SHP77 treated with DMSO at 0.1 percent for 48 hours (cell line): ENCODE results near the gene COL6A1.

Source experiments
- DNase-seq: peaks from one replicate; lab custom pipeline; 2025; lab: John Stamatoyannopoulos, UW

The COL6A1 gene

DNA sequence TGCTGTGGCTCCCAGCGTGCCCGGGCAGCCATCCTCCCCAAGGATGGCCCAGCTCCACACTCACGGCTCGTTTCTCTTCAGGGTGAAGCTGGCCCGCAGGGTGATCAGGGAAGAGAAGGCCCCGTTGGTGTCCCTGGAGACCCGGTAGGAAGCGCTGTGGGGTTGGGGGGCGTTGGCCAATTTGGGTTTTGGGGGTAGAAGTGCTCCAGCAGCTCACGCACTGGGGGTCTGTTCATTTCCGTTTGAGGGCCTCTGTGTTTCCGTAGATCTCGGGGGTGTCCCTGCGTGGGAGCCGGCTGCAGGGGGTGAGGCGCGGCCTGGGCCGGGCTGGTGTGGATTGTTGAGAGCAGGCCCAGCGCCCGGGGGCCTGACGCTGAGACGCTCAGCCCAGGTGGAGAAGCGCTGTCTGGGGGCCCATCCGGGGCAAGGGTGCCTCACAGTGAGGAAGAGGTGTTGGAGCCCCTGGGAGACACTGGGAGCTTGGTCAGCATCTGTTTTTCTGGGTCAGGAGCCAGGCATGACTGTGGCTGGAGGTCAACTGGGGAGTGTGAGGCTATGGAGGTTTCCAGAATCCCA is 12.6 kb downstream of the COL6A1 start:
- DNase-seq = no peak

DNA sequence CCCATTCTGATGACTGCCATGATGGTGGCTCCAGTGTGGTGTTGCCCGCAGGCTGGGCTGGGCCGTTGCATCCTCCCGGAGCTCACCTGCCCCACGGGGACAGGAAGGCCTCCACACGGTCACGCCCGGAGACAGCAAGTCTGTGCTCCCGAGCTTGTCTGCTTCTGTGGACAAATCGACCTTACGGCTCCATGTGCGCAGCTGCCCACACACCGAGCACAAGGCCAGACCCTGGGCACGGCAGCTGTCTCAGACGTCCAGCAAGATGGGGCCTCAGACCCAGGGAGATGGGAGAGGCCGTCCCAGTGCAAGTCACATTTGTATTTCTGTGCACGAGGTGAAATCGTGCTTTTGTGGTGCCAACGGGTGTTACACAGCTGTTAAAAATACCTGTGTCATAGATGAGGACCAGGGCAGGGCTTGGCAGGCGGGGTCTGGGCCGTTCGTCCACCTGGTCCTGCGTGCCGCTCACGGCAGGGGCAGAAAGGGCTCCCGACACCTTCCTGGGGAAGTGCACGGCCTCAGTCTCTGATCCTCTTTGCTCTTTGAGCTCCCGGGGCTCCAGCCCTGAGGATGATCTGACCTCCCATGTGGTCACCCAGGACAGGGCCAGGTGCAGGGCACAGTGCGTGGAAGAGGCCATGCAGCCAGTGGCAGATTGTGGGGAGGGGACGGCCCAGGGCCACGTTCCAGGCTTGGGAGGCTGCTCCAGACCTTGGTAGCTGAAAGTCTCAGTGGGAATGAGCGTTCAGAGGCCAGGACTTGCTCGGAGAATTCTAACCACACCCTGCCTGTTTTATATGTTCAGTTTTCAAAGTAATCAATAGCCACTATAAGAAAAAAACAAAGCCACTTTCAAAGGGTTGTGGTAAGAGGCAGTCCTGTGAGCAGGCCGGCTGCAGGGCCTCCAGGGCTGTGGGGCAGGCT is 13.5 kb downstream of the COL6A1 start:
- no peak for DNase-seq

DNA sequence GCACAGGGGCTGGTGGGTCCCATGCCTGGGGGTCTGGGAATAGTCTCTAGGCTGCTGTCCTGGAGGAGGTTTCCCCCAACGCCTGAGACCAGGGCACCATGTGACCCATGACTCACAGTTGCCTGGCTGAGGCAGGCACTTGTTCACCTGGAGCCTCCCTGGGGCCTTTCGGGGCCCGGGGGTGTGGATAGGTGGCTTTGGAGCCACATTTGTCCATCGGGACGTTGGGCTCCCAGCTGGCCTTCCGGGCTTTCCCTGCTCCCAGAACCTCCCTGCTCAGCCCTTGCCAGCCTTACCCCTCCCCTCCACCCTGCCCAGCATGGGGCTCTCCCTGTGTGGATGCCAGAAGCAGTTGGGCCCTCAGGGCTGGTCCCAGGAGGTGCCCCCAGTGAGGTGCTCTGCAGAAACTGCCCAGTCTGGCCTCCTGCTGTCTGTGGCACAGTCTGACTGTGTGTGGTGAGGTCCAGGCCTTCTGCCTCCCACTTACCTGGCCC is 14.2 kb downstream of the COL6A1 start:
- DNase-seq = no peak

DNA sequence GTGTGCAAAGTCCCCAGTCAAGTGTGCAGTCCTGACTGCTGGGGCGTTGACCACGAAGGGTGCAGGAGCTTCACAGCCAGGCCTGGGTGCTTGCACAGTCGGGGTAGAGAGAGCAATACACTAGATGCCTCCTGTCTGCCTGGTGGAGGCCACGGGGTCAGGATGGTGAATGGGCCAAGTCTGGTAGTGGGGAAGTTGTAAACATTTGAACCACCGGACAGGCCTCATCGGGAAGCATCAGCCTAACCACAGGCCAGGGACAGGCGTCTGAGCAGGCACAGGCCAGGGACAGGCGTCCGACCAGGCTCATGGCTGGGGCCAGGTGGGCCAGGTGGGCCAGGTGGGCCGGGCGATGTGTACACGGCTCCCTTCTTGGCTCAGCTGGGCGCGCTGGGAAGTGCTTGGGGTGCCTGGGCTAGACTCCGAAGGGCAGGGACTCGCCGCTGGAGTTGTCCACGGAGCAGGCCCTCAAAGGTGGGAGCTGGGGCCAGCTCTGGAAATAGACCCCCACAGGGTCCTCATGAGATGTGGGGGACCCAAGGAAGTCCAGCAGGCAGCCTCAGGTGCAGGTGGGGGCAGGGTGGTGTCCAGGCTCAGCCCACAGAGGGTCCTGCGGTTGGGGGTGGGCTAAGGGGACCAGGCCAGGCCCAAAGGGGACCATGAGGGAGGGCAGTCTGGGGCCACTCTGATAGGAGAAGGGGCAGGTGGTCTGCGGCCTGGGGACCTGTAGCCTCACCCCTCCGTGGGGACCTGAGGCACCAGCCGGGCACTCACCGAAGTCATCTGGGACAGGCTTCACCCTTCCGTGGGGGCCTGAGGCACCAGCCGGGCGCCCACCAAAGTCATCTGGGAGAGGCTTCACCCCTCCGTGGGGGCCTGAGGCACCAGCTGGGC is 15.0 kb downstream of the COL6A1 start:
- no peak for DNase-seq

DNA sequence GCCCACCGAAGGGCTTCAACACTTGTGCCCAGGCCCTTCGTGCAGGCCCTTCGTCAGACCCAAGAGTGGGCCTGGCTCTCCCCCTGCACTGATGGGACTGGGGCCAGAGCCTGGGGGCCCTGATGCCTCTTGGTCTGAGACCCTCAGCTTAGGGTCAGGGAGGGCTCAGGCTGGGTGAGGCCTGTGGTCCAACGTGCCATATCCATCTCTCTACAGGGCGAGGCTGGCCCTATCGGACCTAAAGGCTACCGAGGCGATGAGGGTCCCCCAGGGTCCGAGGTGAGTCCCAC is 15.6 kb downstream of the COL6A1 start:
- DNase-seq = no peak

DNA sequence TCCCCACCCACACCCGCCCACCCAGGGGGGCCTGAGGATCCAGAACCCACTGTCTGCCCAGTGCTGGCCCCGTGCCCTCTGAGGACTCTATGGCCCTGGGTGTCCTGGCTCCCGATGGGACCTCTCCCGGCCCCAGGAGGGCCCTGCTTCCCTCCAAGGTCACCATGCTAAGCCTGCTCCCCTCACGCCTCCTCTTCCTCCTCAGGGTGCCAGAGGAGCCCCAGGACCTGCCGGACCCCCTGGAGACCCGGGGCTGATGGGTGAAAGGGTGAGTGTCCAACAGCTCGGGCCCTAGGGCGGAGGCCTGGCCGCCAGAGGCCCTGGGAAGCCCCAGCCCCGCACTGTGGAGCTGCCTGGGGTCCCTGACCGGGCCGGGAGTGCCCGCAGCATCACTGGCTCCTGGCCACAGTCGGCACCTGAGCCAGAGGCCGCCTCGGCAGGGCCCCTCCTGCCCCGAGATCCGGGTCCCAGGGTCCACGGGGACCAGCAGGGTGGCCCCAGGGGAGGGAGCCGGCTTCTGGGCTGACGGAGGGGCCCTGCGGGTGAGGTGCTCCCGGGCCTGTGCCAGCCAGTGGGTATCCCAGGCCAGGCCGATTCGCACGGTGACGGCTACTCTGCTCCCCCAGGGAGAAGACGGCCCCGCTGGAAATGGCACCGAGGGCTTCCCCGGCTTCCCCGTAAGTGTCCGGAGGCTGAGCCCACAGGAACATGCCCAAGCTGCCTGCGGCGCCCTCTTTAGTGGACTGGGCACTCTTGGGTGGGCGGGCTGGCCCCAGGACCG is 16.1 kb downstream of the COL6A1 start:
- no peak for DNase-seq

DNA sequence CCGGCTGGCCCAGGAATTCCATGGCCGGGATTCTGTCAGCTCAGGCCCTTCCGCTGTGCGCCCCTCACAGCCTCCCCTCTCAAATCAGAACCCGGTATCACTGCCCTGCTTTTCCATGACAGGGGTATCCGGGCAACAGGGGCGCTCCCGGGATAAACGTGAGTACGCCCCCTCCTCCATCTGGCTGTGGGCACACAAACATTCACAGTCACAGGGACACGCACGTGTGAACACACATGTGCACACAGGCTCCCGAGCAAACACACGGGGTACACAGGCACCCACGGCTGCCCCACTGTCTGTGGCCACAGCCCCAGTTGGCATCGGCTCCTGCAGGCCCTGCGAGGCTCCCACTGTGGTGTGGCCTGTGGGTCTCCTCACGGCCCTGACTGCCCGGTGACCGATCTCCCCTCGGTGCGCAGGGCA is 16.7 kb downstream of the COL6A1 start:
- no peak for DNase-seq

DNA sequence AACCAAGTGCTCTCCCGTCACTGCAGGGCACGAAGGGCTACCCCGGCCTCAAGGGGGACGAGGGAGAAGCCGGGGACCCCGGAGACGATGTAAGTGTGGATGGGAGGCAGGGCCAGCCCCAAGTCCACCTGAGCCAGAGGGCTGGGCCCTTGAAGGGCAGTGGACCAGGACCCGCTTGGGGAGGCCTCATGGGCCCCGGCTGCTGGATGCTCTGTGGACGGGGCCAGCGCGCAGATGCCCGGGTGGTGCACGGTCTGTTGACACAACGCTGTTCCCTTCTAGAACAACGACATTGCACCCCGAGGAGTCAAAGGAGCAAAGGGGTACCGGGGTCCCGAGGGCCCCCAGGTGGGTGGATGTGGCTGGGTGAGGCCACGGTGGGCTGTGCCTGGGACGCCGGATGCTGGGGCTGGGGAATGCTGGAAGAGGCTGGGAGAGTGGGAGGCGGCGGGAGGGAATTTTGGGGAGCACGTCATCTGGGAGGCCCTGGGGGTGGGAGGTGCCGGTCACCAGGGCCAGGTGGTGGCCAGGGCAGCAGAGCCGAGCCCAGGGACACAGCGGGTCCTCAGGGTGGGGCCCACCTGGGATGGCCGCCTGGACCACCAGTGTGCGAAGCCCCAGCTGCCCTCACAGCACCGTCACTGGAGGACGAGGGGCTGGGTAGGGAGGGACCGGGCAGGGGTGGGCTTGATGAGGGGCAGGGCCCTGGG is 17.5 kb downstream of the COL6A1 start:
- DNase-seq = no peak

DNA sequence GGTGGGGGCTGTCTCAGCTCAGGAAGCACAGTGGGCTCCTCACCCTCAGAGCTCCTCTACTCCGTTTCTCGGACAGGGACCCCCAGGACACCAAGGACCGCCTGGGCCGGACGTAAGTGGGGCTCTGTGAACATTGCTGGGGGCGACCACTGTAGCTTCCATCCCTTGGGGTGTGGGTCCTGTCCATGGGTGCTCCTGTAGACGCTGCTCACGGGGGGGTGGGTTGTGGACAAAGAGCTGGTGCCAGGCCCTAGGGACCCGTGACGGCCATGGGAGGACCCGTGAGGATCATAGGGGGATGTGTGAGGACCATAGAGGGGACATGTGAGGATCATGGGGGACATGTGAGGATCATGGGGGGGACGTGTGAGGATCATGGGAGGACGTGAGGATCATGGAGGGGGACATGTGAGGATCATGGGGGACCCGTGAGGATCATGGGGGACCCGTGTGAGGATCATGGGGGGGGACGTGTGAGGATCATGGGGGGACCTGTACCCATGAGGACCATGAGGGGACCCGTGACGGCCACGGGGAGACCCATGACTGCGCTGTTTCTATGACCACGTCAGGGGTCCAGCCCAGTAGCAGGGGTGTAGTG is 18.1 kb downstream of the COL6A1 start:
- DNase-seq = no peak

DNA sequence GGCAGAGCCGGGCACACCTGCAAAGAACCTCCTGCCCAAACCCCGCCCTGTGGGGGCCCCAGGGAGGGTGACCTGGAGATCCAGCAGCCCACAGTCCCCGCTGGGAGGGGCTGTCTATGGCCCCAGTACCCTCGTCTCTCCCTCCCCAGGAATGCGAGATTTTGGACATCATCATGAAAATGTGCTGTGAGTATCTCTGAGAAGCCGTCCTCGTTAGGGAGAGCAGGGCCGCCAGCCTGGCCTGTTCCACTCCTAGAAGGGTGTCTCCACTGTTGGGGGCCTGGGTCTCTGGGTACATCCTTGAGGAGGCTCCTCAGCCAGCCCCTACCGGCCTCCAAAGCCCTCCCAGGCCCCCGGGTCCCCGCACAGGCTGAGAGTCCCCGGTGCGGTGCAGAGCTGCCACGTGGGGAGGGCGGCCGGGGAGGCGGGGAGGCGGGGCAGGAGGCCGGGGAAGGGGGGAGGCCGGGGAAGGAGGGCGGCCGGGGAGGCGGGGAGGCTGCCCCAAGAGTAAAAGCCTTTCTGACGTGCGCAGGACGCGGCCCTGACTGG is 18.7 kb downstream of the COL6A1 start:
- DNase-seq = no peak

DNA sequence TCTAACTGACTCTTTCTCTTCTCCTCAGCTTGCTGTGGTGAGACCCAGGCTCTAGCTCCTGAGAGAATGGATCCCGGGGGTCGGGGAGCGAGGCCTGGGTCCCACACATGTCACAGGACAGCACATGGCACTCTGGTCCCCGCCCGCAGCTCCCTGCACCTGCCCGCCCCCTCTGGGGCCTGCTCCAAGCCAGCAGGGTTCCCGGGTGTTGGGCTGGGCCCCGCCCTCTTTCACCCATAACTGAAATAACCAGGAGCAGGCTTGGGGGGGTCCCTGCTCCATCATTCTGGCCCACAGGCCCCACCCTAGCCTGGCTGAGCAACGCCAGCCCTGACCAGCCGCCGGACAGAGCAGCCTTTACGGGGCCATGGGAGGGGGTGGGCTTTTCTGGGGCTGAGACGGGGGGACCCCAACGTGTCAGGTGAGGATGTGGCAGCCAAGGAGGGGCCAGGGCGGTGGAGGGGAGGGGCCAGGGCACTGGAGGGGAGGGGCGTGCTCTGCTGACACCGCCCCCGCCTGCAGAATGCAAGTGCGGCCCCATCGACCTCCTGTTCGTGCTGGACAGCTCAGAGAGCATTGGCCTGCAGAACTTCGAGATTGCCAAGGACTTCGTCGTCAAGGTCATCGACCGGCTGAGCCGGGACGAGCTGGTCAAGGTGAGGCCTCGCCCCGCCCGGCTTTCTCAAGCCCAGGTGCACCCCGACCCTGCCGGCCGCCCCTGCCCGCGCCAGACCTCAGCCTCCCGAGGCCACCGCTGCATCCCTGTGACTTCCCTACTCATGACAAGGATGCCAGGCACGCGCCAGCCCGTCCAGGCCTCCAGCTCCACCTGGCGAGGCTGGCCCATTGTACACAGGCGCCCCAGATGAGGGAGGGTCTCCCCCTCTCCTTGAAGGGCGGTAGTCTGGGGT is 19.4 kb downstream of the COL6A1 start:
- DNase-seq = no peak

DNA sequence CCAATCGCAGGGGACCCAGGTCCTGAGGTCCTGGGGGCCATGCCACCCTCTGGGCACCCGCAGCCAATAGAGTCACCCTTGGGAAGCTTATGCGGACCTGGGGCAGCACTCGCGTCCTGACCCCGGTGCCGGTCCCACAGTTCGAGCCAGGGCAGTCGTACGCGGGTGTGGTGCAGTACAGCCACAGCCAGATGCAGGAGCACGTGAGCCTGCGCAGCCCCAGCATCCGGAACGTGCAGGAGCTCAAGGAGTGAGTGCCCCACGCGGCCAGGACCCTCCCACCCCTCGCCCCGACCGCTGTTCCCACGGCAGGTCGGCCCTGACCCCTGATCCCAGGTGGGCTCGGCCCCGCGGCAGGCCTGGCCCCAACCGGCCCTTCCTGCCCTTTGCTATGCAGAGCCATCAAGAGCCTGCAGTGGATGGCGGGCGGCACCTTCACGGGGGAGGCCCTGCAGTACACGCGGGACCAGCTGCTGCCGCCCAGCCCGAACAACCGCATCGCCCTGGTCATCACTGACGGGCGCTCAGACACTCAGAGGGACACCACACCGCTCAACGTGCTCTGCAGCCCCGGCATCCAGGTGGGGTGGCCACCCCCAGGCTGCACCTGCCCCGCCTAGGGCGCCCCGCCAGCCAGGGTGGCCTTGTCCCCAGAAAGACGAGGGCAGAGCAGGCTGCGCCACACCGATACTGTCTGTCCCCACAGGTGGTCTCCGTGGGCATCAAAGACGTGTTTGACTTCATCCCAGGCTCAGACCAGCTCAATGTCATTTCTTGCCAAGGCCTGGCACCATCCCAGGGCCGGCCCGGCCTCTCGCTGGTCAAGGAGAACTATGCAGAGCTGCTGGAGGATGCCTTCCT is 20.5 kb downstream of the COL6A1 start:
- DNase-seq = no peak

DNA sequence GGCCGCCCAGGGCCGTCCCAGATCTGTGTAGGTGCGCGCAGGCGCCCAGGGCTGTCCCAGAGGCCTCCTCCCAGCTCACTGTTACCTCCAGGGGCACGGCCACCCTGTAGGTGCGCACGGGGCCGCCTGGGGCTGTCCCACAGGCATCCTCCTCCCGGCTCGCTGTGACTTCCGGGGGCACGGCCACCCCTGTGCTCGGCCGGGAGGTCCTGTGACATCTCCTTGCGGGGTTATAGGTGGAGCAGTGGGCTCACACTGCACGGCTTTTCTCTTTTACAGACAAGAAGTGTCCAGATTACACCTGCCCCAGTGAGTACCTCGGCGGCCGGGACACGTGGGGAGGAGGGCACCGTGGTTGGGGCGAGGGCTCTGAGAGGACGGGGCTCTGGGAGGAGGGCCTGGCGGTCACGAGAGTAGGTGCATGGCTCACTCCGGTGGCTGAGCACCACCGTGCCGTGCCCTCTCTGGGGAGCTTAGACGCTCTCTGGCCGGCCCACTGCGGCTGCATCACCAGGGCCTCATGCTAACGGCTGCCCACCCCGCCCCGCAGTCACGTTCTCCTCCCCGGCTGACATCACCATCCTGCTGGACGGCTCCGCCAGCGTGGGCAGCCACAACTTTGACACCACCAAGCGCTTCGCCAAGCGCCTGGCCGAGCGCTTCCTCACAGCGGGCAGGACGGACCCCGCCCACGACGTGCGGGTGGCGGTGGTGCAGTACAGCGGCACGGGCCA is 21.4 kb downstream of the COL6A1 start:
- no peak for DNase-seq

DNA sequence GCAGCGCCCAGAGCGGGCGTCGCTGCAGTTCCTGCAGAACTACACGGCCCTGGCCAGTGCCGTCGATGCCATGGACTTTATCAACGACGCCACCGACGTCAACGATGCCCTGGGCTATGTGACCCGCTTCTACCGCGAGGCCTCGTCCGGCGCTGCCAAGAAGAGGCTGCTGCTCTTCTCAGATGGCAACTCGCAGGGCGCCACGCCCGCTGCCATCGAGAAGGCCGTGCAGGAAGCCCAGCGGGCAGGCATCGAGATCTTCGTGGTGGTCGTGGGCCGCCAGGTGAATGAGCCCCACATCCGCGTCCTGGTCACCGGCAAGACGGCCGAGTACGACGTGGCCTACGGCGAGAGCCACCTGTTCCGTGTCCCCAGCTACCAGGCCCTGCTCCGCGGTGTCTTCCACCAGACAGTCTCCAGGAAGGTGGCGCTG is 22.0 kb downstream of the COL6A1 start:
- DNase-seq = no peak

DNA sequence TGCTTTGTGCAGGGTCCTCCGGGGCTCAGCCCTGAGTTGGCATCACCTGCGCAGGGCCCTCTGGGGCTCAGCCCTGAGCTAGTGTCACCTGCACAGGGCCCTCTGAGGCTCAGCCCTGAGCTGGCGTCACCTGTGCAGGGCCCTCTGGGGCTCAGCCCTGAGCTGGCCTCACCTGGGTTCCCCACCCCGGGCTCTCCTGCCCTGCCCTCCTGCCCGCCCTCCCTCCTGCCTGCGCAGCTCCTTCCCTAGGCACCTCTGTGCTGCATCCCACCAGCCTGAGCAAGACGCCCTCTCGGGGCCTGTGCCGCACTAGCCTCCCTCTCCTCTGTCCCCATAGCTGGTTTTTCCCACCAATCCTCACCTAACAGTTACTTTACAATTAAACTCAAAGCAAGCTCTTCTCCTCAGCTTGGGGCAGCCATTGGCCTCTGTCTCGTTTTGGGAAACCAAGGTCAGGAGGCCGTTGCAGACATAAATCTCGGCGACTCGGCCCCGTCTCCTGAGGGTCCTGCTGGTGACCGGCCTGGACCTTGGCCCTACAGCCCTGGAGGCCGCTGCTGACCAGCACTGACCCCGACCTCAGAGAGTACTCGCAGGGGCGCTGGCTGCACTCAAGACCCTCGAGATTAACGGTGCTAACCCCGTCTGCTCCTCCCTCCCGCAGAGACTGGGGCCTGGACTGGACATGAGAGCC is 22.7 kb downstream of the COL6A1 start:
- no peak for DNase-seq

DNA sequence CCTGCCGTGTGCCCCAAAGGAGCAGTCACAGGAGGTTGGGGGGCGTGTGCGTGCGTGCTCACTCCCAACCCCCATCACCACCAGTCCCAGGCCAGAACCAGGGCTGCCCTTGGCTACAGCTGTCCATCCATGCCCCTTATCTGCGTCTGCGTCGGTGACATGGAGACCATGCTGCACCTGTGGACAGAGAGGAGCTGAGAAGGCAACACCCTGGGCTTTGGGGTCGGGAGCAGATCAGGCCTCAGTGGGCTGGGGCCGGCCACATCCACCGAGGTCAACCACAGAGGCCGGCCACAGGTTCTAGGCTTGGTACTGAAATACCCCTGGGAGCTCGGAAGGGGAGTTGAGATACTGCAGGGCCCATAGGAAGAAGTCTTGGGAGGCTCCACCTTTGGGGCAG is 23.5 kb downstream of the COL6A1 start:
- no peak for DNase-seq

DNA sequence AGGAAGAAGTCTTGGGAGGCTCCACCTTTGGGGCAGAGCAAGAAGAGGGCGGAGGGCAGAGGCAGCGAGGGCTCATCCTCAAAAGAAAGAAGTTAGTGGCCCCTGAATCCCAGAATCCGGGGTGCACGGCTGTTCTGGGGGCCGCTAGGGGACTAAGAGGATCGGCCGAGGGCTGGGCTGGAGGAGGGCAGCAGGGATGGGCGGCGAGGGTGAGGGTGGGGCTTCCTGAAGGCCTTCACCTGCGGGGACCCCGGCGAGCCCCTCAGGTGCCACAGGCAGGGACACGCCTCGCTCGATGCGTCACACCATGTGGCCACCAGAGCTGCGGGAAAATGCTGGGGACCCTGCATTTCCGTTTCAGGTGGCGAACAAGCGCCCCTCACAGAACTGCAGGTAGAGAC is 23.9 kb downstream of the COL6A1 start:
- DNase-seq = no peak
